Fibroblast of lung (primary cell): Measurements from ENCODE around the gene UCP2. TPM values are rescaled to one million over a fixed set of nuclear protein-coding genes. Genes with fewer than 3 reads are reported as not detected.

Source experiments
- DNase-seq, 2 donors: peaks; one replicate each; pipeline versions ENCODE4 v3.0.0 to v3.0.0-alpha.2; 2010; ENCODE audit warnings: low read depth in 2 of 2
- H2AFZ ChIP-seq: 2 replicates; pipeline ENCODE4 v1.5.1; 2012; ENCODE audit warnings: low read length, control low read depth, inconsistent platforms
- H3K27ac ChIP-seq: 2 replicates; pipeline ENCODE4 v1.5.1; 2011; ENCODE audit warnings: low read length, control low read depth; ENCODE audit not compliant: insufficient read depth
- H3K27me3 ChIP-seq: 2 replicates; pipeline ENCODE4 v1.5.1; 2011; ENCODE audit warnings: mild to moderate bottlenecking, low read length; ENCODE audit not compliant: control insufficient read depth, insufficient read depth
- H3K36me3 ChIP-seq: 2 replicates; pipeline ENCODE4 v1.5.1; 2011; ENCODE audit warnings: low read length; ENCODE audit not compliant: control insufficient read depth, insufficient read depth
- H3K4me1 ChIP-seq: 2 replicates; pipeline ENCODE4 v1.5.1; 2011; ENCODE audit warnings: low read length; ENCODE audit not compliant: control insufficient read depth, insufficient read depth; ENCODE audit errors: extremely low read depth
- H3K4me2 ChIP-seq: 2 replicates; pipeline ENCODE4 v1.5.1; 2011; ENCODE audit warnings: low read length, control low read depth; ENCODE audit not compliant: insufficient read depth; ENCODE audit errors: extremely low read depth
- H3K4me3 ChIP-seq, 4 experiments: fragments of 200-600 bp in 1 of 4; sonication (generic) in 1 of 4; replicated peaks in 1 of 4; 2 replicates each; pipeline ENCODE4 v1.5.1; 2011 to 2016; ENCODE audit warnings: low read length in 4 of 4, low read depth in 3 of 4, mild to moderate bottlenecking in 3 of 4, control low read depth in 2 of 4, inconsistent platforms in 1 of 4, mixed read lengths in 1 of 4; ENCODE audit not compliant: insufficient read depth in 1 of 4; ENCODE audit errors: control extremely low read depth in 1 of 4
- H3K79me2 ChIP-seq: 2 replicates; pipeline ENCODE4 v1.5.1; 2012; ENCODE audit warnings: mild to moderate bottlenecking, low read length, inconsistent platforms; ENCODE audit not compliant: control insufficient read depth, insufficient read depth
- H3K9ac ChIP-seq: 2 replicates; pipeline ENCODE4 v1.5.1; 2011; ENCODE audit warnings: mild to moderate bottlenecking, low read length, control low read depth; ENCODE audit not compliant: insufficient read depth
- H3K9me3 ChIP-seq: 2 replicates; pipeline ENCODE4 v1.5.1; 2012; ENCODE audit warnings: low read depth, low read length; ENCODE audit not compliant: control insufficient read depth, insufficient read depth
- H4K20me1 ChIP-seq: 2 replicates; pipeline ENCODE4 v1.5.1; 2011; ENCODE audit warnings: low read length; ENCODE audit not compliant: control insufficient read depth, insufficient read depth; ENCODE audit errors: extremely low read depth
- CTCF ChIP-seq, 2 donors: IDR thresholded peaks in 1 of 2; conservative IDR thresholded peaks in 1 of 2; 1 replicate in 1 of 2; 2 replicates in 1 of 2; pipeline ENCODE4 v1.5.1; 2011 to 2012; ENCODE audit warnings: low read length in 2 of 2, control low read depth in 1 of 2, inconsistent platforms in 1 of 2, low read depth in 1 of 2, mild to moderate bottlenecking in 1 of 2
- EZH2 ChIP-seq: IDR thresholded peaks from 2 replicates; pipeline ENCODE4 v1.5.1; 2012; ENCODE audit warnings: low read length, control low read depth, mild to moderate bottlenecking; ENCODE audit errors: missing control alignments
- polyA plus RNA-seq, 2 donors: library from polyadenylated mRNA; depleted of rRNA in 1 of 2; stranded (reverse) in 1 of 2; unstranded in 1 of 2; fragments of >200 nt; gene quantifications; 2 replicates each; pipeline ENCODE4 v1.2.1, GENCODE V29; 2011 to 2012; ENCODE audit warnings: missing spikeins in 1 of 2
- total RNA-seq: library from RNA; depleted of rRNA; stranded (reverse); fragments of >200 nt; gene quantifications from 2 replicates; pipeline ENCODE4 v1.2.1, GENCODE V29; 2014

UCP2 gene
- total and polyA plus RNA-seq, 2 donors (not counting 1 experiment from before 2014, with no cell fraction given) = 4.8 to 11.5 TPM

GRCh38 chr11:74023276-74023675 lies 40.6 kb upstream of the UCP2 start:
- Histone ChIP-seq H3K27ac (no peak overlapping the region), H3K4me3 (no peak overlapping the region), H3K4me1 (peaks cover 26% of the 10 kb centered on the region), H3K79me2 (no peaks in the 10 kb centered on the region), H3K27me3 (no peaks in the 10 kb centered on the region), H3K4me2 (no peak overlapping the region), H3K9me3 (no peaks in the 10 kb centered on the region), H3K36me3 (no peaks in the 10 kb centered on the region), H4K20me1 (no peaks in the 10 kb centered on the region), H3K9ac (no peak overlapping the region), H2AFZ (no peak overlapping the region)
- TF ChIP-seq CTCF (conservative IDR thresholded peaks at IDR 0.05 in 1 of 2, IDR thresholded peaks at IDR 0.05 in 1 of 2; ENCODE audit: low read depth in 1 of 2, low read length in 2 of 2) = no peak
- TF ChIP-seq EZH2 = no peak
- no peak for DNase-seq

- Histone ChIP-seq H3K27ac (no peak overlapping the region), H3K36me3 (no peaks in the 10 kb centered on the region), H3K4me2 (no peak overlapping the region), H3K79me2 (no peaks in the 10 kb centered on the region), H4K20me1 (no peaks in the 10 kb centered on the region), H3K27me3 (no peaks in the 10 kb centered on the region), H3K4me1 (peaks cover 29% of the 10 kb centered on the region), H3K9ac (no peak overlapping the region), H3K4me3 (no peak overlapping the region), H2AFZ (no peak overlapping the region), H3K9me3 (no peaks in the 10 kb centered on the region)
- TF ChIP-seq EZH2 (no peak), CTCF (conservative IDR thresholded peaks at IDR 0.05 in 1 of 2, IDR thresholded peaks at IDR 0.05 in 1 of 2; ENCODE audit: low read depth in 1 of 2, low read length in 2 of 2) (no peak)
- DNase-seq = no peak
These were observed 39.9 kb upstream of the UCP2 start for GRCh38 chr11:74022546-74022945.

- H3K79me2 ChIP-seq = no peaks in the 10 kb centered on the region
- no peaks in the 10 kb centered on the region for H3K27me3 ChIP-seq
- DNase-seq = no peak
- H2AFZ ChIP-seq = no peak overlapping the region
- no peak overlapping the region for H3K4me3 ChIP-seq
- no peaks in the 10 kb centered on the region for H4K20me1 ChIP-seq
- no peak overlapping the region for H3K27ac ChIP-seq
- H3K9ac ChIP-seq = no peak overlapping the region
- no peak overlapping the region for H3K4me2 ChIP-seq
- H3K4me1 ChIP-seq = peaks cover 26% of the 10 kb centered on the region
- TF ChIP-seq EZH2 (no peak), CTCF (conservative IDR thresholded peaks at IDR 0.05 in 1 of 2, IDR thresholded peaks at IDR 0.05 in 1 of 2; ENCODE audit: low read depth in 1 of 2, low read length in 2 of 2) (no peak)
- no peaks in the 10 kb centered on the region for H3K36me3 ChIP-seq
- H3K9me3 ChIP-seq = no peaks in the 10 kb centered on the region
These were observed 39.4 kb upstream of the UCP2 start for GRCh38 chr11:74021998-74022397.
